Smooth muscle cell (in vitro differentiated cells): ENCODE data around the gene NLGN4Y. TPM values are rescaled to one million over a fixed set of nuclear protein-coding genes. Genes with fewer than 3 reads are reported as not detected.

Source experiments
- DNase-seq: peaks from one replicate; lab custom pipeline; 2025; ENCODE audit not compliant: unreplicated experiment; lab: John Stamatoyannopoulos, UW
- H2AFZ ChIP-seq: fragments of 200-600 bp; sonication (generic); 2 replicates; pipeline ENCODE4 v1.6.0; 2016; ENCODE audit warnings: antibody characterized with exemption, low read depth, mild to moderate bottlenecking
- H3F3A ChIP-seq: fragments of 200-600 bp; sonication (generic); 2 replicates; pipeline ENCODE4 v1.6.0; 2017; ENCODE audit warnings: antibody characterized with exemption, low read depth
- H3K27ac ChIP-seq: fragments of 200-600 bp; sonication (generic); 2 replicates; pipeline ENCODE4 v1.5.1; 2016; ENCODE audit warnings: low read depth, mild to moderate bottlenecking
- H3K27me3 ChIP-seq: fragments of 200-600 bp; sonication (generic); 2 replicates; pipeline ENCODE4 v1.6.1; 2016; ENCODE audit warnings: low read depth, mild to moderate bottlenecking
- H3K36me3 ChIP-seq: fragments of 200-600 bp; sonication (generic); 2 replicates; pipeline ENCODE4 v1.5.1; 2016; ENCODE audit warnings: low read depth
- H3K4me1 ChIP-seq: fragments of 200-600 bp; sonication (generic); 2 replicates; pipeline ENCODE4 v1.5.1; 2016; ENCODE audit warnings: low read depth
- H3K4me2 ChIP-seq: fragments of 200-600 bp; sonication (generic); 2 replicates; pipeline ENCODE4 v1.6.0; 2016; ENCODE audit warnings: mild to moderate bottlenecking
- H3K4me3 ChIP-seq: fragments of 200-600 bp; sonication (generic); 2 replicates; pipeline ENCODE4 v1.5.1; 2016; ENCODE audit warnings: mild to moderate bottlenecking
- H3K79me2 ChIP-seq: fragments of 200-600 bp; sonication (generic); 2 replicates; pipeline ENCODE4 v1.6.0; 2016; ENCODE audit warnings: low read depth, mild to moderate bottlenecking
- H3K9ac ChIP-seq: fragments of 200-600 bp; sonication (generic); 2 replicates; pipeline ENCODE4 v1.6.0; 2016; ENCODE audit warnings: low read depth
- H3K9me3 ChIP-seq: fragments of 200-600 bp; sonication (generic); replicated peaks from 2 replicates; pipeline ENCODE4 v1.5.1; 2016; ENCODE audit warnings: low read depth
- H4K20me1 ChIP-seq: fragments of 200-600 bp; sonication (generic); 2 replicates; pipeline ENCODE4 v1.6.0; 2016; ENCODE audit warnings: low read depth
- WGBS: methylation state at CpG from one replicate; pipeline ENCODE4 v1.1.7; 2016; ENCODE audit warnings: low lambda C conversion rate; 5-methylcytosine and 5-hydroxymethylcytosine counted together
- polyA plus RNA-seq: library from polyadenylated mRNA; unstranded; fragments of >200 nt; fragmentation: Nextera tagmentation; extraction: Ambion mirVana; gene quantifications from 2 replicates; pipeline ENCODE4 v1.2.1, GENCODE V29; 2016
- total RNA-seq: library from RNA; depleted of rRNA; stranded (reverse); fragments of >200 nt; gene quantifications from 2 replicates; pipeline ENCODE4 v1.2.3, GENCODE V29; 2014
- TF ChIP-seq, protein P1 (sequence below): fragments of 200-600 bp; sonication (generic); IDR thresholded peaks from 2 replicates; pipeline ENCODE4 v1.5.1; 2017; ENCODE audit warnings: borderline replicate concordance, mild to moderate bottlenecking, antibody characterized with exemption; ENCODE audit not compliant: insufficient read depth, poor library complexity, severe bottlenecking

NLGN4Y gene
- total RNA-seq (not detected in 2 replicates), polyA plus RNA-seq (not detected in 2 replicates)

- Histone ChIP-seq H3K4me2 (no peak within 1 kb of the TSS), H3K9me3 (no peaks in the 10 kb centered on the region), H2AFZ (no peak within 1 kb of the TSS), H3K79me2 (no peaks in the 10 kb centered on the region), H3K36me3 (no peaks in the 10 kb centered on the region), H3K4me1 (no peaks in the 10 kb centered on the region), H3K27ac (no peak within 1 kb of the TSS), H3K9ac (no peak within 1 kb of the TSS), H3K27me3 (no peaks in the 10 kb centered on the region), H3F3A (no peaks in the 10 kb centered on the region), H4K20me1 (no peaks in the 10 kb centered on the region), H3K4me3 (no peak within 1 kb of the TSS)
- TF ChIP-seq, protein P1, sequence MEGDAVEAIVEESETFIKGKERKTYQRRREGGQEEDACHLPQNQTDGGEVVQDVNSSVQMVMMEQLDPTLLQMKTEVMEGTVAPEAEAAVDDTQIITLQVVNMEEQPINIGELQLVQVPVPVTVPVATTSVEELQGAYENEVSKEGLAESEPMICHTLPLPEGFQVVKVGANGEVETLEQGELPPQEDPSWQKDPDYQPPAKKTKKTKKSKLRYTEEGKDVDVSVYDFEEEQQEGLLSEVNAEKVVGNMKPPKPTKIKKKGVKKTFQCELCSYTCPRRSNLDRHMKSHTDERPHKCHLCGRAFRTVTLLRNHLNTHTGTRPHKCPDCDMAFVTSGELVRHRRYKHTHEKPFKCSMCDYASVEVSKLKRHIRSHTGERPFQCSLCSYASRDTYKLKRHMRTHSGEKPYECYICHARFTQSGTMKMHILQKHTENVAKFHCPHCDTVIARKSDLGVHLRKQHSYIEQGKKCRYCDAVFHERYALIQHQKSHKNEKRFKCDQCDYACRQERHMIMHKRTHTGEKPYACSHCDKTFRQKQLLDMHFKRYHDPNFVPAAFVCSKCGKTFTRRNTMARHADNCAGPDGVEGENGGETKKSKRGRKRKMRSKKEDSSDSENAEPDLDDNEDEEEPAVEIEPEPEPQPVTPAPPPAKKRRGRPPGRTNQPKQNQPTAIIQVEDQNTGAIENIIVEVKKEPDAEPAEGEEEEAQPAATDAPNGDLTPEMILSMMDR, result no peak
- no CpG with 5 or more reads among the region's 65 CpGs for WGBS
- DNase-seq, result no peak
Observed at GRCh38 chrY:14524272-14525231, at the start of gene NLGN4Y. Gene NLGN4Y (plus strand): TSS chrY:14524529. CDS start chrY:14622120, 97,591 bp downstream.

- H3K4me3 ChIP-seq, result no peak overlapping the region
- DNase-seq, result no peak
- no peaks in the 10 kb centered on the region for H3K9me3 ChIP-seq
- no peak overlapping the region for H3K9ac ChIP-seq
- H3F3A ChIP-seq, result no peaks in the 10 kb centered on the region
- H3K36me3 ChIP-seq, result no peaks in the 10 kb centered on the region
- no peak overlapping the region for H2AFZ ChIP-seq
- H3K79me2 ChIP-seq, result no peaks in the 10 kb centered on the region
- H3K4me2 ChIP-seq, result no peak overlapping the region
- no peaks in the 10 kb centered on the region for H3K27me3 ChIP-seq
- no peak overlapping the region for H3K27ac ChIP-seq
- TF ChIP-seq, protein P1, result no peak
- H4K20me1 ChIP-seq, result no peaks in the 10 kb centered on the region
- H3K4me1 ChIP-seq, result no peaks in the 10 kb centered on the region
Observed at GRCh38 chrY:14485935-14486334, 38.4 kb upstream of the NLGN4Y start.

GRCh38 chrY:14490226-14490625, 34.1 kb upstream of the NLGN4Y start:
- no peaks in the 10 kb centered on the region for H4K20me1 ChIP-seq
- no peaks in the 10 kb centered on the region for H3K9me3 ChIP-seq
- no peak for DNase-seq
- no peaks in the 10 kb centered on the region for H3K36me3 ChIP-seq
- no peak overlapping the region for H3K4me2 ChIP-seq
- no peaks in the 10 kb centered on the region for H3K79me2 ChIP-seq
- H3K27me3 ChIP-seq, result no peaks in the 10 kb centered on the region
- H3K4me3 ChIP-seq, result no peak overlapping the region
- WGBS, result no CpG with 5 or more reads among the region's 1 CpG
- no peaks in the 10 kb centered on the region for H3K4me1 ChIP-seq
- no peak overlapping the region for H3K27ac ChIP-seq
- TF ChIP-seq, protein P1, result no peak
- no peak overlapping the region for H2AFZ ChIP-seq
- no peaks in the 10 kb centered on the region for H3F3A ChIP-seq
- no peak overlapping the region for H3K9ac ChIP-seq
